Jurkat, Clone E6-1 (cell line): ENCODE measurements around the gene PPP1R37.

Source experiments
- DNase-seq: peaks from one replicate; pipeline ENCODE4 v3.0.0-alpha.2; 2011; ENCODE audit warnings: low read depth, low spot score
- H3K4me3 ChIP-seq: 2 replicates; pipeline ENCODE4 v1.5.1; 2011; ENCODE audit warnings: mild to moderate bottlenecking, low read length, control low read depth, moderate library complexity

PPP1R37 gene

DNA sequence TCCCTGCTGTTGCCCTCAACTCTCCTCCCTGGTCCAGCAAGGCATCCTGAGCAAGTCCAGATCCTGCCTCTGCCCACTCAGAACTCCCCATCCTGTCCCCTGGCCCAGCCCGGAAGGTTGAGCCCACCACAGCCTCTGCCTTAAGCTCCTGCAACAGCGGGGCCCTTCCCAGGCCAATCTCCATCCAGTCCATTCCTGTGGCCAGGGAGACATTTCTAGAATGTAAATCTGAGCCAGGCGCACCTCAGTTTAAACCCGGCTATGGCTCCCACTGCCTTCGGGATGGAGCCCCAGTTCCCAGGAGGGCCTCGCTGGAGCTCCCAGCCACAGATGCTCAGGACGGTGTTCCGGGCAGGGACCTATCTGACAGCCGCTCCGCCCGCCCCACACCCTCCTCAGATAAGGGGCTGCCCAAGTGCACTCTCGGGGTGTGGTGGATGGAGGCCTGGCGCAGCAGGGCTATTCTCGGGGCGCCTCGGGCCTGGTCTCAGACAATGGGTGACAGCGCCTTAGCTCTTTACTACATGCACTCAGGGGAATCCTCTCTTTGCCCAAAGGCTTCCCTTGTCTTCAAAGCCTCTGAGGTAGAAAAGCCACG is 79.7 kb downstream of the PPP1R37 start:
- H3K4me3 ChIP-seq: no peak overlapping the region; the same call in 1 of the 2 replicates
- DNase-seq: no peak

- no peak overlapping the region for H3K4me3 ChIP-seq
- no peak for DNase-seq
Observed at GRCh38 chr19:45173816-45174215, 80.8 kb downstream of the PPP1R37 start.

GRCh38 chr19:45175515-45176345 is 82.8 kb downstream of the PPP1R37 start:
- H3K4me3 ChIP-seq: no peak overlapping the region
- DNase-seq: no peak

DNA sequence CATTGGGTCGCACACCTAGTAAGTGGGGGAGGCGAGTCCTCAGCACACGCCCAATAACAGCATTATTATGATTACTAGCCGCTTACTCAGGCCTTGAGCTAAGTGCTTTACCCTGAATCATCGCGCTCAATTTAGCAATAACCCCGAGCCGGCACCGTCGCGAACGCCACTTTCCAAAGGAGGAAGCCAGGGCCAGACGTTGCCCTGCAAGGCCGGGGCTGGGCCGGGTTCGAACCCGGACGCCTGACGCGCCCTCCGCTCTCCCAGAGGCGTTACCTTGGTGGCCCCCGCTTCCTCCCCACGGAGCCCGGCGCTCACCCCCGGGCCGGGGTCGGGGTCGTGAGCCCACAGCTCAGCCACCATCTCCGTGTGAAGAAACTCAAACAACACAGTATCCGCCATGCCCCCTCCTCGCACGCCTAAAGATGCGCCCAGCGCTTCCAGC is 84.9 kb downstream of the PPP1R37 start, which contains the start of gene TRAPPC6A:
TRAPPC6A (minus strand) TSS at position 421 of the 445 bp plus-strand sequence; CDS start at position 402, 19 bp downstream.
- H3K4me3 ChIP-seq: peak within 1 kb of the TSS; percentile 97
- DNase-seq: no peak

GRCh38 chr19:45178262-45179071 is 85.5 kb downstream of the PPP1R37 start, which contains the start of gene BLOC1S3:
Gene BLOC1S3 (plus strand): TSS chr19:45178784. CDS start chr19:45179297, 513 bp downstream.
- peak within 1 kb of the TSS; percentile 97 for H3K4me3 ChIP-seq
- DNase-seq: peak; percentile 100

- DNase-seq: no peak
- peak overlapping the region; percentile 97 for H3K4me3 ChIP-seq
Observed at GRCh38 chr19:45179072-45179891, 86.3 kb downstream of the PPP1R37 start.

DNA sequence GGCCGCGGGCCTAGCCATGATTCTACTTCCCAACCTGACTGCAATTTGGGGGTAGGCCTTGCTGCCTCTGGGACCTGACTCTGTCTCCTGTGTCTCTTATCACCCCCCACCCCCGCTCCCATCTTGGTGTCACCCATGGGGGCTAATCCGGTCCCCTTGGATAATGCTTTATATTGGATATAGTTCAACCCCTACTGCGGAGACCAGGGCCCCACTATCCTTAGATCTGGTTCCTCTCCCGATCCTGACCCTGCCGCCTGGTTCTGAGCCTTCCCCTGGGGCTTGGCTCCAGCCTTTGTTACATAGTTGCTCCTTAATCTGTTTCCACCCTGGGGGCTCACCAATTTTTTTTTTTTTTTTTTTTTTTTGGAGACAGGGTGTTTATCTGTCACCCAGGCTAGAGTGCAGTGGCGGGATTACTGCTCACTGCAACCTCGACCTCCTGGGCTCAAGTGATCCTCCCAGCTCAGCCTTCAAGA is 87.0 kb downstream of the PPP1R37 start:
- no peak for DNase-seq
- H3K4me3 ChIP-seq: no peak overlapping the region

- DNase-seq: no peak
Observed at GRCh38 chr19:45180936-45181335, 88.0 kb downstream of the PPP1R37 start.

DNA sequence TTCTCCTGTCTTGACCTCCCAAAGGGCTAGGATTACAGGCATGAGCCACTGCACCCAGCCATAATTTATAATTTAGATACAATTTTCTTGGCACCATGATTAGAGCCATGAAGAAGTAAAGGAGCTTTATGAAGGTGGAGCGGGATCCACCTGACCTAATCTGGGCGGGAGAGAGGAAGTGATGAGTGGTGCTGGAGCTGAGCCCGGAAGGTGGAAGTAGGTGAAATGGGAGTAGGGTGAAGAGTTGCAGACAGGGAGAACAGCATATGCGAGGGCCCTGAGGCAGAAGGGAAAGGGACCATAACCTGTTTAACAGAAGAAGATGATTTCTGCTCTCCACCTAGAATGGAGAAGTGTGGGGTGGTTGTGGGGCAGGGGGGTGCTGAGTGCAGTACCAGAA is 89.8 kb downstream of the PPP1R37 start:
- H3K4me3 ChIP-seq: no peak overlapping the region
- no peak for DNase-seq

More at GRCh38 chr19:45180936-45181335, 88.0 kb downstream of the PPP1R37 start:
- no peak overlapping the region for H3K4me3 ChIP-seq

GRCh38 chr19:45184115-45184514 is 91.1 kb downstream of the PPP1R37 start:
- no peak overlapping the region for H3K4me3 ChIP-seq
- DNase-seq: no peak

DNA sequence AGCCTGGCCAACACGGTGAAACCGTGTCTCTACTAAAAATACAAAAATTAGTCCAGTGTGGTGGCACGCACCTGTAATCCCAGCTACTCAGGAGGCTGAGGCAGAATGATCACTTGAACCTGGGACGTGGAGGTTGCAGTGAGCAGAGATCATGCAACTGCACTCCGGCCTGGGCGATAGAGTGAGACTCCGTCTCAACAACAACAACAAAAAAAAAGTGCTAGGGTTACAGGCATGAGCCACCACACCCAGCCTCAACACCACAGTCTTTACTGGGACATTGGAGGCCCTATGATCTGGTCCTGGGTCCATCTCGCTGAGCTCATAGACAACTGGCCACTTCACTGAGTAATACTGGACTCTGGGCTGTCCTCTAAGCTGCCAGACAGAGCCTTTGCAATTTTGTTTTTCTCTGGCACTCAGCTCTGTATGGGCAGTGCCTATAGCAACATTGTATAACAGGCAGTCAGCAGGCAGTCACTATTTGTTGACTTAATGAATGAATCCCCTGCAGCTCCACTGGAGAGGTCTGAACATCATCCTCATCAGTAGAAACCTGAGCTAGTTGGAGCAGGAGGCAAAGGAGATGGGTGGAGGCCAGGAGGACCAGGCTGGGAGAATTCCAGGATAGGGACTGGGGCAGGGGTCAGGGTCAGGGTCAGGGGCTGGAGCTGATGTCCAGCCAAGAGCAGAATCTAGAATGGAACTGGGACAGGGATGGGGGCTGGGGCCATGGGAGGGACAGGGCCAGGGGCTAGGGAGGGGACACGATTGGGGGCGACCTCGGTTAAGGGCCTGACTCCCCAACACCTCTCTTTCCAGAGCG is 93.7 kb downstream of the PPP1R37 start:
- DNase-seq: no peak
- H3K4me3 ChIP-seq: no peak overlapping the region

GRCh38 chr19:45187421-45188100 is 94.6 kb downstream of the PPP1R37 start:
- H3K4me3 ChIP-seq: no peak overlapping the region

GRCh38 chr19:45189971-45190370 is 97.0 kb downstream of the PPP1R37 start:
- DNase-seq: no peak
- no peak overlapping the region for H3K4me3 ChIP-seq

More at GRCh38 chr19:45187421-45188100, 94.6 kb downstream of the PPP1R37 start:
- peak; percentile 50 for DNase-seq

- H3K4me3 ChIP-seq: no peak overlapping the region
- no peak for DNase-seq
Observed at GRCh38 chr19:45191375-45191774, 98.4 kb downstream of the PPP1R37 start.

DNA sequence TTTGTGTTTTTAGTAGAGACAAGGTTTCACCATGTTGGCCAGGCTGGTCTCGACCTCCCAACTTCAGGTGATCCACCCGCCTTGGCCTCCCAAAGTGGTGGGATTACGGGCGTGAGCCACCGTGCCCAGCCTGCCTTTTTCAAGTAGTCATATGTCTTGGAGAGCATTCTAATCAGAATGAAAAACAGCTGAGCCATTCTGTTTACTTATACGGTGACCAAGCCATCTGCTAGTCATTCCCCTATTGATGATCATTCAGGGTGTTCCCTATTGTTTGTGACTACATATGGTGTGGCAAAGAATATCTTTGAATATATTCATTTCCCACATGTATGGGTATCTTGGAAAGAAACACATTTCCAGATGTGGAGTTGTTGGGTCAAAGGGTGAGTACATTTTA is 102.8 kb downstream of the PPP1R37 start:
- no peak overlapping the region for H3K4me3 ChIP-seq
- no peak for DNase-seq
